GM19240 (cell line): ENCODE data around the gene DENND6A.
"Not testable (repeated sequence)": the region's sequence is repeated elsewhere in the genome, so short reads cannot be mapped to it uniquely, and the experiment has no call there.

Experiments used
- DNase-seq: peaks from one replicate; pipeline ENCODE4 v3.0.0; 2011; ENCODE audit warnings: low spot score; ENCODE audit not compliant: insufficient read length

The DENND6A gene

GRCh38 chr3:57644740-57645139, 48.1 kb downstream of the DENND6A start:
- DNase-seq = no peak

GRCh38 chr3:57637391-57637790, 55.5 kb downstream of the DENND6A start:
- DNase-seq = no peak

GRCh38 chr3:57634259-57634658, 58.6 kb downstream of the DENND6A start:
- DNase-seq = not testable (repeated sequence)

- DNase-seq = no peak
Measured at GRCh38 chr3:57627976-57628375, 64.9 kb downstream of the DENND6A start.

GRCh38 chr3:57624801-57625200, 68.1 kb downstream of the DENND6A start:
- no peak for DNase-seq

GRCh38 chr3:57622362-57622761, 70.5 kb downstream of the DENND6A start:
- DNase-seq = no peak

GRCh38 chr3:57617739-57618138, 75.1 kb downstream of the DENND6A start:
- DNase-seq = no peak

GRCh38 chr3:57616233-57616632, 76.6 kb downstream of the DENND6A start:
- no peak for DNase-seq

GRCh38 chr3:57611870-57612269, 81.0 kb downstream of the DENND6A start:
- DNase-seq = not testable (repeated sequence)

- DNase-seq = no peak
Measured at GRCh38 chr3:57605683-57606082, 87.2 kb downstream of the DENND6A start.

- DNase-seq = no peak
Measured at GRCh38 chr3:57604971-57605370, 87.9 kb downstream of the DENND6A start.

GRCh38 chr3:57600195-57600594, 92.7 kb downstream of the DENND6A start:
- DNase-seq = no peak

GRCh38 chr3:57598765-57599360, 94.0 kb downstream of the DENND6A start:
- DNase-seq = no peak

GRCh38 chr3:57597127-57597923, 95.6 kb downstream of the DENND6A start, which contains the start of gene ARF4:
TSS of gene ARF4 (minus strand) at chr3:57597344. CDS start at chr3:57597140, 204 bp downstream.
- DNase-seq = peak; percentile 94

- DNase-seq = peak; percentile 5
Measured at GRCh38 chr3:57596495-57597126, 96.3 kb downstream of the DENND6A start.

- DNase-seq = no peak
Measured at GRCh38 chr3:57594576-57594975, 98.3 kb downstream of the DENND6A start.

GRCh38 chr3:57594144-57594543, 98.7 kb downstream of the DENND6A start:
- no peak for DNase-seq

- no peak for DNase-seq
Measured at GRCh38 chr3:57592306-57592705, 100.6 kb downstream of the DENND6A start.

GRCh38 chr3:57587905-57588304, 105.0 kb downstream of the DENND6A start:
- DNase-seq = no peak

- DNase-seq = no peak
Measured at GRCh38 chr3:57586778-57587177, 106.1 kb downstream of the DENND6A start.

GRCh38 chr3:57583544-57583943, 109.3 kb downstream of the DENND6A start:
- DNase-seq = no peak

GRCh38 chr3:57582474-57583168, 110.3 kb downstream of the DENND6A start:
- no peak for DNase-seq
